MCF 10A (cell line): ENCODE measurements around the gene WWC2. TPM values are rescaled to one million over a fixed set of nuclear protein-coding genes. Genes with fewer than 3 reads are reported as not detected.

Experiments used
- BruUV-seq: library from RNA; stranded (reverse); fragments of 400-500 nt; replicated peaks from 2 replicates; lab custom pipeline; 2021; lab: Mats Ljungman, UMichigan
- CTCF ChIA-PET: fragments of 300-600 bp; sonication (Branson Sonifier 250); formaldehyde crosslinking; extraction: SDS; loops from one replicate; lab custom pipeline; 2021; ENCODE audit warnings: antibody characterized with exemption, inconsistent platforms; lab: Yijun Ruan, JAX
- POLR2A ChIA-PET: fragments of 300-600, 350-650 bp; sonication (Branson Sonifier 250); formaldehyde crosslinking; extraction: SDS; loops from one replicate; lab custom pipeline; 2020; ENCODE audit warnings: antibody characterized with exemption, inconsistent platforms; lab: Yijun Ruan, JAX
- DNase-seq: peaks from one replicate; pipeline ENCODE4 v3.0.0-alpha.2; 2018; ENCODE audit not compliant: unreplicated experiment
- H3K27ac Mint-ChIP-seq: one replicate; pipeline ENCODE4 v1.8.0; 2022; ENCODE audit warnings: mild to moderate bottlenecking, low read depth, mixed read lengths; ENCODE audit not compliant: unreplicated experiment
- H3K27me3 Mint-ChIP-seq: one replicate; pipeline ENCODE4 v1.8.0; 2022; ENCODE audit warnings: mixed read lengths; ENCODE audit not compliant: insufficient read depth, unreplicated experiment
- H3K36me3 Mint-ChIP-seq: one replicate; pipeline ENCODE4 v1.8.0; 2022; ENCODE audit warnings: mild to moderate bottlenecking, moderate library complexity, mixed read lengths; ENCODE audit not compliant: insufficient read depth, unreplicated experiment
- H3K4me1 Mint-ChIP-seq: one replicate; pipeline ENCODE4 v1.8.0; 2022; ENCODE audit warnings: mixed read lengths; ENCODE audit not compliant: insufficient read depth, unreplicated experiment
- H3K4me3 Mint-ChIP-seq: one replicate; pipeline ENCODE4 v1.8.0; 2022; ENCODE audit warnings: mild to moderate bottlenecking, moderate library complexity, mixed read lengths; ENCODE audit not compliant: unreplicated experiment
- H3K9me3 Mint-ChIP-seq: one replicate; pipeline ENCODE4 v1.8.0; 2022; ENCODE audit warnings: mixed read lengths; ENCODE audit not compliant: unreplicated experiment
- CTCF ChIP-seq: fragments of 200-600 bp; IDR thresholded peaks from one replicate; pipeline ENCODE4 v1.8.0; 2022; ENCODE audit warnings: antibody characterized with exemption, mild to moderate bottlenecking; ENCODE audit not compliant: unreplicated experiment
- intact Hi-C: fragments of 100-400 bp; cut with micrococcal nuclease; formaldehyde crosslinking; loops from 2 replicates; pipeline ENCODE4 v1.14.1; 2022
- total RNA-seq: library from RNA; stranded (reverse); gene quantifications from 2 replicates; pipeline ENCODE4 v1.2.3, GENCODE V29; 2022

WWC2 gene
- total RNA-seq, 1 experiment from 2014 or later, result 42.4 TPM

- no peaks in the 10 kb centered on the region for H3K27me3 Mint-ChIP-seq
- H3K36me3 Mint-ChIP-seq, result peaks cover 55% of the 10 kb centered on the region
- BruUV-seq, result TSS peak; percentile 9
- no peak overlapping the region for H3K4me3 Mint-ChIP-seq
- H3K4me1 Mint-ChIP-seq, result peaks cover 8% of the 10 kb centered on the region
- CTCF ChIA-PET, result interaction anchor here (4.1 to 4.9 kb wide), 3 partner anchors 14 to 168 kb away, joined by 28 to 33 read pairs (median 30); no protein-coding TSS in a partner anchor
- TF ChIP-seq CTCF, result no peak
- POLR2A ChIA-PET, result interaction anchor here (0.6 kb wide), 1 partner anchor 380 kb away, joined by 3 read pairs; no protein-coding TSS in a partner anchor
- intact Hi-C loops, result no loop called here
- no peak for DNase-seq
- H3K27ac Mint-ChIP-seq, result no peak overlapping the region
- H3K9me3 Mint-ChIP-seq, result peaks cover 12% of the 10 kb centered on the region
Observed at GRCh38 chr4:183241721-183242151, 142.7 kb downstream of the WWC2 start.

GRCh38 chr4:183242291-183242690 is 143.2 kb downstream of the WWC2 start:
- Mint-ChIP-seq H3K27me3 (no peaks in the 10 kb centered on the region), H3K4me3 (no peak overlapping the region), H3K27ac (peak overlapping the region; percentile 57), H3K9me3 (peaks cover 12% of the 10 kb centered on the region), H3K4me1 (peaks cover 8% of the 10 kb centered on the region), H3K36me3 (peaks cover 55% of the 10 kb centered on the region)
- intact Hi-C loops, result no loop called here
- TF ChIP-seq CTCF, result no peak
- ChIA-PET CTCF (interaction anchor here (1.1 to 4.9 kb wide), 5 partner anchors 14 to 304 kb away, joined by 3 to 33 read pairs (median 28); no protein-coding TSS in a partner anchor), POLR2A (no interaction called here)
- no TSS peak for BruUV-seq
- DNase-seq, result no peak

- ChIA-PET CTCF (interaction anchor here (0.8 to 4.9 kb wide), 8 partner anchors 12 to 306 kb away, joined by 4 to 33 read pairs (median 13); no protein-coding TSS in a partner anchor), POLR2A (interaction anchor here (0.5 kb wide), 1 partner anchor 13 kb away, joined by 3 read pairs; no protein-coding TSS in a partner anchor)
- no peaks in the 10 kb centered on the region for H3K9me3 Mint-ChIP-seq
- DNase-seq, result no peak
- no peaks in the 10 kb centered on the region for H3K4me1 Mint-ChIP-seq
- H3K36me3 Mint-ChIP-seq, result peaks cover 44% of the 10 kb centered on the region
- TF ChIP-seq CTCF, result no peak
- BruUV-seq, result no TSS peak
- H3K4me3 Mint-ChIP-seq, result no peak overlapping the region
- intact Hi-C loops, result no loop called here
- no peaks in the 10 kb centered on the region for H3K27me3 Mint-ChIP-seq
- H3K27ac Mint-ChIP-seq, result no peak overlapping the region
Observed at GRCh38 chr4:183244019-183244418, 145.0 kb downstream of the WWC2 start.

GRCh38 chr4:183244506-183244905 is 145.4 kb downstream of the WWC2 start:
- DNase-seq, result no peak
- peaks cover 44% of the 10 kb centered on the region for H3K36me3 Mint-ChIP-seq
- no peak overlapping the region for H3K27ac Mint-ChIP-seq
- no peak overlapping the region for H3K4me3 Mint-ChIP-seq
- ChIA-PET CTCF (interaction anchor here (0.8 to 4.9 kb wide), 7 partner anchors 12 to 307 kb away, joined by 4 to 33 read pairs (median 18); no protein-coding TSS in a partner anchor), POLR2A (interaction anchor here (0.5 kb wide), 1 partner anchor 13 kb away, joined by 3 read pairs; no protein-coding TSS in a partner anchor)
- H3K9me3 Mint-ChIP-seq, result no peaks in the 10 kb centered on the region
- BruUV-seq, result no TSS peak
- intact Hi-C loops, result no loop called here
- no peaks in the 10 kb centered on the region for H3K27me3 Mint-ChIP-seq
- no peak for TF ChIP-seq CTCF
- no peaks in the 10 kb centered on the region for H3K4me1 Mint-ChIP-seq
